IPS-18c (cell line): ENCODE results near the gene SLC14A1.

ENCODE experiments used
- H3K4me3 ChIP-seq: 2 replicates; pipeline ENCODE4 v1.7.0; 2013; ENCODE audit warnings: low read depth, mild to moderate bottlenecking, low read length, moderate library complexity; ENCODE audit not compliant: insufficient read depth
- H3K9me3 ChIP-seq: one replicate; pipeline ENCODE4 v1.6.1; 2013; ENCODE audit warnings: mild to moderate bottlenecking, low read length, moderate library complexity; ENCODE audit not compliant: control insufficient read depth, insufficient read depth

The SLC14A1 gene

DNA sequence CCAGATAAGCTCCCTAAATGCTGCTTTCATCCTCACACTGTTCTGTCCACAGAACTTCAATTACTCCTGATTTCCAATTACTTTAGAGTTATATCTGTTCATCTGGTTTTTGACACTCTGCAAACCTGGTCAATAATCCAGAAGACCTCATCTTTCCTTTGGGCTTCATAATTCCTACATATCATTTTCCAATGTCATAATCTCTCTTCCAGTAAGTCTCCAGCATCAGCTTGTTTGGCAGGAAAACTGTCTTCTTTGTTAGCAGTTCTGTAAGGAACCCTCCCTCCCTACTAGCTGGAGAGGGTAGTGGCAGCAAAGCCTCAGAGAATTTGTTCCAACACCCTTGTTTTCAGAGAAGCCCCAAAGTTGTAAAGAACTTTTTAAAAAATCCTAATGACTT, 11.9 kb upstream of the SLC14A1 start:
- Histone ChIP-seq H3K9me3 (peaks cover 2% of the 10 kb centered on the region), H3K4me3 (no peak overlapping the region)

DNA sequence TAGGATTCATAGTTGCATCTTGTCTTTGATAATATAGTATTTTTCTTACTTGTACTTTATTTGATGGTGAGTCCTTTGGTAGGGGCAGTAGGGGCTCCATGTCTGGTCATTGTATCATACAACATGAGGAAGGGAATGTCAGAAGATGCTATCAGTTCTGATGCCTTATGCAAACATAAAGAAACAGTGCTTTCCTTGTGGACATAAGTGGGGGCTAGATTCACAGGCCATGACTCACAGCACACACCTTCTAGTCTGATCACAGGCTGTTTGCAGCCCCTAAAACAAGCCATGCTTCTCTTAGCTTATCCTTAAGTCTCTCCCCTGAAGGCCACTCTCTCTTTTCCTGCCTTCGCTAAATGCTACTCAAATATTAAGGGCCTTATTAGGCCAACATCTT, 10.7 kb upstream of the SLC14A1 start:
- H3K4me3 ChIP-seq: no peak overlapping the region
- H3K9me3 ChIP-seq: peaks cover 2% of the 10 kb centered on the region

DNA sequence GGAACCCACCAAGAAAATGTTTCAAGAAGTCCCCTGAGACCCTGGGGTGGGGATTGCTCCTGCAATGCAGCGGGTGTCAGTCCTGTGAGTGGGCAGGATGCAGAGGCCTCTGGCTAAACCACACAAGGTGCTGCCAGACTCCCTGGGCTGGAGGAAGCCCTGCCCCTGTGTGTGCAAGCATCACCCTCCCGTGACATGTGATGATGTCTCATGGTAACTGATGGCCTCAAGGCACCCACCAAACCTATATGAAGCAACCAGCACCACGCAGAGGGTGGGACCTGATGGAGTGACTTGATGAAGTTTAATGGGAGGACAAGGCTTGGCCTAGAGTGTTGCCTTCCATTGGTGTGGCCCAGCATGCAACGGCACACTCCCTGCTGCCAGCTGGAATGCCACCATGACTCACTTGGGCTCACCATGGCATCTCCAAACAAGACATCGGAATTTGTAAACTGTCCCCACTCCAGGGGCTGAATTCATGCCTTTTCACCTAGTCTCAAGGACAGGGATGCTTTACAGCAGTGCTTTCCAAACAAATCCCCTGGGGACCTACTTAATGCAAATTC, 8.7 kb upstream of the SLC14A1 start:
- H3K9me3 ChIP-seq: peaks cover under 1% of the 10 kb centered on the region
- no peak overlapping the region for H3K4me3 ChIP-seq

DNA sequence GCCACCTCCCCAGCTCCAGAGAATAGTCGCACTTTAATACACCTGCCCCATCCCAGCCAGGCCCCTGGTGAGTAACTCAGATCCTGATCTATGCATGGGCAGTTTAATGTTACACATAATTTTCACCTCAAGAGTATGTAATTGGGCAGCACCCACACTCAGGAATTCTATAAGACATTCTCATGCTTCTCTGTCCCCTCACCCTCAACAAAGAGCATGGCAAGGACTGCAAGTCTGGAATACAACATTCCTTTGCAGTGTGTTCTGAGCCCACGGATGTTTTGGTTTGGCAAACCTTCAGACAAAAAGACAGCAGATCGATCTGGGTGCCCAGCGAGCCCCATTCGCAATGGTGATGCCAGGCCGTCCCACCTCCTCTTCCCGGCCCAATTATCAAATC, 4.9 kb upstream of the SLC14A1 start:
- Histone ChIP-seq H3K4me3 (no peak overlapping the region), H3K9me3 (no peaks in the 10 kb centered on the region)

DNA sequence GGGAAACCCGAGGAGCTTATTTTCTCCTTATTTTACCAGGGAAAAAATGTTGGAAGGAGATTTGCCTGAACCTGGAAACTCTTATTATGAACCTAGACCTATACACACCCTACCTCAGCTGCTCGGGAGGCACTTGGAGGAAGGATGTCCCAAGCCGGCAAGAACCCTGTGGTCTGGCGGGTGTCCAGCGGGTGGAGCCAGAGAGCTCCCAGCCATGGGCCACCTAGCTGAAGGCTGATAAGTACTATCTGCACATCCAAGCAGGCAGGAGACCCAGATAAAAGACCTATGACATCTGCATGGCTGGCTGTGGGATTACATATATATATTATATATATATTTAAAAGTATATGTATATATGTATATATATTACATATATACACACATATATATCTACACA, 1.1 kb upstream of the SLC14A1 start:
- Histone ChIP-seq H3K4me3 (no peak overlapping the region), H3K9me3 (peaks cover 2% of the 10 kb centered on the region)

DNA sequence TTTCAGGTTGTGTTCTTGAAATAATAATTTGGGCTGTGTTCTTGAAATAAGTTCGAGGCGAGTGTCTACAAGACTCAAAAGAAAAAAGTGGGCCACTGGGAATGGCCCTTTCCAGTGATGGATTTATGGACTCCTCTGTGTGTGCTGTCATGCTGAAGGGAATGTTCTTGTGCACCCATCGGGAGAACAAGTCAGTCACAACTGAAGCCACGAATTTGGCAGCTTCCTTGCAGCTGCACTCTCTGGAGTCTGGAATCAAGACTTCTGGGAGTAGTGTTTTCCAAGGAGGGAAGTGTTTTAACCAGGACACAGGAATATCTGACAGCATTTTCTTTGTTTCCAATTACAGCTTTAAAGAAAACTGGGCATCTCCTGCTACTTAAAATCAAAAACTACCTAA, 620 bp downstream of the SLC14A1 start:
- H3K4me3 ChIP-seq: no peak overlapping the region
- H3K9me3 ChIP-seq: peaks cover 2% of the 10 kb centered on the region

DNA sequence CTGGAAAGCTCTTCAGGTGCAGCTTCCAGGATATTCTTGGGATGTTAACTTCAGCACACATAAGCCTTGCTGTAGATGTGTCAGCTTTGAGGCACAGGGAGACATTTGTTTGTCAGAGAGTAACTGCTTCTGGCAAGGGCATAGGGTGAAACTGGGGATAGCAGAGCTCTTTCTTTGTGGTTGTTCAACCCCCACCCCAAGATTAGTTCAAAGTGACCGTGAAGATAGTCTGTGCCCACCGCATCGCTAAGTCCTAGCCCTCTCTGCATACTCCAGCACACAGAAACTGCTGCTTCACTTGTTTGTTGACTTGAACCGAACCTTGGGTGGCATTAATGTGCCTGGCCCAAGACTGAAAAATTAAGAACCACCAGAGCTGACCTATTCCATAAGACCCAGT, 1.4 kb downstream of the SLC14A1 start:
- no peak overlapping the region for H3K4me3 ChIP-seq

DNA sequence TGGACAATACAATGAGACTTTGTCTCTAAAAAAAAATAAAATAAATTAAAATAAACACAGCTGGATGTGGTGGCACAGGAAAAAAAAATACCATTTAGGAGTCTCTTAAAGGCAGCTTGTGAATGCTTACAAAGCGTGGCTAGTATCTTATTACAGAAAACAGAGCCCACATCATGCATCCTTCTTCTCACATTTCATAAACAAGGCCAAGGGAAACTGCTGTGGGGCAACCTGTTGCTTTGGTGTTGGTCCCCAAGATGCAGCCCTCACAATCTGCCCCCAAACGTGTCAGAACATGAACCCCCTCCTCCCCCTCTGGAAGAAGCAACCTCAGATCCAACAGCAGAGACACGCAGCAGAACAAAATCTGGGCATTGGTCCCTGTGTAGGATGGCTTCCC, 2.6 kb downstream of the SLC14A1 start:
- Histone ChIP-seq H3K9me3 (peaks cover 2% of the 10 kb centered on the region), H3K4me3 (no peak overlapping the region)

More for the DNA sequence above, 1.4 kb downstream of the SLC14A1 start:
- peaks cover 2% of the 10 kb centered on the region for H3K9me3 ChIP-seq

DNA sequence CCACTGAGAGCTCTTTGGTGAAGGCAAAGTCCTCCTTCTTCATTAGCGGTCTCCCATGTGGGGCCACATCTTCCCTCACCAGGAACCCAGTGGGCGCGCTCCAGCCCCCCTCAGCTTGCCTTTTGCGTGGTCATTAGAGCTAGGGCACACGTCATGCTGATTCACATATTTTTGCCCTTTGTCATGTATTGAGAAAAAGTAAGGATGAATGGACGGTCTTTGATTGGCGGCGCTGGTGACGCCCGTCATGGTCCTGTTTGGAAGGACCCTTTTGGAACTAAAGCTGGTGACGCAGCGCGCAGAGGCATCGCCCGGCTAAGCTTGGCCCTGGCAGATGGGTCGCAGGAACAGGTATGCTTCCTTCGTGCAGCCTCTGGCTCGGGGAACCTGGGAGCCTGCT, 3.1 kb downstream of the SLC14A1 start:
- Histone ChIP-seq H3K4me3 (no peak overlapping the region), H3K9me3 (peaks cover 2% of the 10 kb centered on the region)

DNA sequence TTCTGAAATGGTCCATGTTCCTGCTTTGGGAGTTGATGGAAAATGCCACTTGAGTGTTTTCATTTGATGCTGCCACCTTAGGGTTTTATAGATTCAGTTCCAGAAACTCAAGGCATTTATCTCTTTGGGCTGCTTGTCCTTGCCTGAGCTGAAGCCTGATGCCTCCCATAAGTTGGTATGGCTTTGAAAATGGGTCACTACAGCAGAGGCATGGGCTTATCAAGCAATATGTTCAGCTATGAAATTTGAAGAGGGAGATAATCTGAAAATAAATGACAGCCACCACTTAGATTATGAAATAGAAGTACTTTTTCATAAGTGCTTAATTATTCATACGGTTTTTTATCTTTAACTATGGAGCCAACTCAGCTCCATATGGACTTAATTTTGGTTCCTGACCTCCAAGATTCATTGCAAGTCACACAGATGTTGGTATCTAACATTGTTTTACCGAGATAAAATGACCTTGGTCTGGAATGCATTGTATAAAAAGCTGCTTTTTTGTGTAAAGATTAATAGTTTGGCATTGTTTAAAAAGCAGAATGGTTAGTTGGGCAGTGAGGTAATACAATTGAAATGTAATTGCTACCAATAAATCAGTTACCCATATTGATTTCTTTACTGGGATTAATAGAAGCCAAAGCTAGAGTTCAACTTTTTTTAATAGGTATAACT, 4.5 kb downstream of the SLC14A1 start:
- H3K4me3 ChIP-seq: no peak overlapping the region
- H3K9me3 ChIP-seq: peaks cover 2% of the 10 kb centered on the region

DNA sequence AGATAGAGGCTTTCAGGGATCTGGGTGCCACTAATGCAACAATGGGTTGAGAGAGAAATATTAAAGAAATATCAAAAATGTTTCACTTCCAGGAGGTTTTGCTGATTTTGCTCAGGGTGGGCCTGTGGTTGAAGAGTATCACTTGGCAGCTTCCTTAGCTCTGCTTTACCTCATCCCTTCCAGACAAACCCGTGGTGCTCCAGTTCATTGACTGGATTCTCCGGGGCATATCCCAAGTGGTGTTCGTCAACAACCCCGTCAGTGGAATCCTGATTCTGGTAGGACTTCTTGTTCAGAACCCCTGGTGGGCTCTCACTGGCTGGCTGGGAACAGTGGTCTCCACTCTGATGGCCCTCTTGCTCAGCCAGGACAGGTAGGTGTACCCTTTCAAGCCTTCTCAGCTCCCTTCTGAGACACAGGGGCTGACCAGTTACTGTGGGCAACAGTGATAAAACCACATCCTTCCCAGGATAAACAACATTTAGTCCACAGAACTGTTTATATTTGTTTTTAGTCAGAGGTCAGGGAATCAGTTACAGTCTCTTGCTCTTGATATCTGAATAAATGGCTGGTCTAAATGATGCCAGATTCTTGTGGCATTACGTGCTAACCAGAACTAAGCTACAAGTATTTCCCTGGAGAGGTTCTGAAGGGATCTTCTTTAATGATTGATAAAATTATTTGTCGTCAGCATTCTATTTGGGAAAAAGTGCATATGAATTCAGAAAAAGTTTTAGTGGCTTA, 7.0 kb downstream of the SLC14A1 start:
- H3K9me3 ChIP-seq: peaks cover 2% of the 10 kb centered on the region

DNA sequence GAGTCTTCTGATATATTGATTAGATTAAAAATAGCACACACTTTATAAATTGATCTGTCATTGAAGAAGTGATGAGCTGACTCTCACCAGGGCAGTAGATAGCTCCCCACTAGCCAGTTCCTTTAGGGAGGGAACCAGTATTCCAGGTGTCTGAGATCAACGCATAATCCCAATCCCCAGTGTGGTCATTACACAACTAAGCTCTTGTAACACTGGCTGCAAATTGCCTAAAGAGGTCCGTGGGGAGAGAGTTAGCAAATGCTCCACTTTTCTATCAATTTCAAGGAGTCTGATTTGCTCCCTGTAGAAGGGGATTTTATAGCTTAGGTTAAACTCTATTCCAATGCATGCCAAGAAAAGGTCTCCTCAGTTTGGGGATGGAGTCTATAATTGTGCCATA, 7.7 kb downstream of the SLC14A1 start:
- no peak overlapping the region for H3K4me3 ChIP-seq

More for the DNA sequence above, 7.0 kb downstream of the SLC14A1 start:
- H3K4me3 ChIP-seq: no peak overlapping the region

DNA sequence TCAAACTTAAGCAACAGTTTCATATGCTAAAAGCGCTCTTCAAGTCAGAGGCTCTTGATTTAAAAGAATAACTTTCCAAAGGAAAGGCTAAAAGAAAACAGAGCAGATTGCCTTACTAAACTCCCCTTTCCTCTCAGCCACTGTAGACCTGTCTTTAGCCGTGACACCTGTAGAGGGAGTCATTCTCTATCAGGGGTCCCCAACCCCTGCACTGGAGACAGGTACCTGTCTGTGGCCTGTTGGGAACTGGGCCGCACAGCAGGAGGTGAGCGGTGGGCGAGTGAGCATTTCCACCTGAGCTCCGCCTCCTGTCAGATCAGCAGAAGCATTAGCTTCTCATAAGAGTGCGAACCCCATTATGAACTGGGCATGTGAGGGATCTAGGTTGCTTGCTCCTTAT, 9.6 kb downstream of the SLC14A1 start:
- Histone ChIP-seq H3K9me3 (no peaks in the 10 kb centered on the region), H3K4me3 (no peak overlapping the region)

More for the DNA sequence above, 7.7 kb downstream of the SLC14A1 start:
- peaks cover under 1% of the 10 kb centered on the region for H3K9me3 ChIP-seq

DNA sequence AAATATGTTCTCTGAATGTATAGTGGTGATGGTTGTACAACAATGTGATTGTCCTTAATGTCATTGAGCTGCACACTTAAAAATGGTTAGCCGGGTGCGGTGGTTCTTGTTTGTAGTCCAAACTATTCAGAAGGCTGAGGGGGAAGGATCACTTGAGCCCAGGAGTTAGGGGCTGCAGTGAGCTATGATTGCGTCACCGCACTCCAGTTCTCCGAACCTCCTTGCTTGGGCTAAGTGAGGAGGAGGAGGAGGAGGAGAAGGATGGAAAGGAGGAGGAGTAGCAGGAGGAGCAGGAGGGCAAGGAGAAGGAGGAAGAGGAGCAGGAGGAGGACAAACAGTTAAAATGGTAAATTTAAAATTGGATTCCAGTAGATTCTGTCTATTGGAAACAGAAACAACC, 10.5 kb downstream of the SLC14A1 start:
- Histone ChIP-seq H3K9me3 (no peaks in the 10 kb centered on the region), H3K4me3 (no peak overlapping the region)

DNA sequence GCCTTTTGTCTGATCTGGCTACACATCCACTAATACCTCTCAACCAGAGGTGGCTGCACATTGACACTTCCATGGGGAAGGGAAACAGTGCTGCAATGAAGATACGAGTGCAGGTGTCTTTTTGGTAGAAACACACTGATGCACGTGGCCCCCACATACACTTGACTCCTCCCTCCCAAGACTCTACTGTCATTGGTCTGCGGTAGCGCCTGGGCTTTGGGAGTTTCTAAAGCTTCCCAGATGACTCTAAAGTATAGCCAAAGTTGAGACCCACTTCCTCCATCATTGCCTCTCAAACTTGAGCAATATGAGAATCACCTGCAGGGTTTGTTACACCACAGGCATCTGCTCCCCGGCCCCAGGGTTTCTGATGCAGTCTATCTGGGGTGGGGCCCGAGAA, 11.0 kb downstream of the SLC14A1 start:
- Histone ChIP-seq H3K4me3 (no peak overlapping the region), H3K9me3 (no peaks in the 10 kb centered on the region)

DNA sequence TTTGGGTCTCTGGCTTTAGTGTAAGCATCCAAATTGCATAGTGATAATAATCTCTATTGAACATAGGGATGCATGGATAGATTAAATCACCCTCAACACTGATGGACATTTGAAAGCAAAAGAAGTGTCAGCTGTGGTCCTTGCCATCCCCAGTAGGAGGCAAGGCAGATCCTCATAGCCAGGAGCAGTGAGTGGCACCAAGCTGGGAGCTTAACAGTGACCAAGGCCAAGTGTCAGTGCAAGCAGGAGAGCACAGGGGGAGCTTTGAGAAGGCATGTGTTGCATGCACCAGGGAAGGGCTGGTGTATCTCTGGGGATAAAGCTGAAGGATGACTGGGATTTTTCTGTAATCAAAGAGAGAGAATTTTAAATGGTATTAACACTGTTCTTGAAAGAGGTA, 14.7 kb downstream of the SLC14A1 start:
- Histone ChIP-seq H3K9me3 (no peaks in the 10 kb centered on the region), H3K4me3 (no peak overlapping the region)

DNA sequence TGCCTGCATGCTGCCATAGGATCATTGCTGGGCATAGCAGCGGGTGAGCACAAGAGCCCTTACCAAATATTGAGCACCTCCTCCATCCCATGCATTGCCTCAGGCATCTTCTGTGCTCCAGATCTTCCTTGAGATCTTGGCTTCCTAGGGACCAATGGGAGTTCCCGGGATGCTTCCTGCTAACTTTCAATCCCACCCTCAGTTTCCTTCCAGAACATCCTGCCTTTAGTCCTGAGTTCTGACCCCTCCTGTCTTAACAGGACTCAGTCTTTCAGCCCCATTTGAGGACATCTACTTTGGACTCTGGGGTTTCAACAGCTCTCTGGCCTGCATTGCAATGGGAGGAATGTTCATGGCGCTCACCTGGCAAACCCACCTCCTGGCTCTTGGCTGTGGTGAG, 15.3 kb downstream of the SLC14A1 start:
- no peak overlapping the region for H3K4me3 ChIP-seq
- H3K9me3 ChIP-seq: no peaks in the 10 kb centered on the region

DNA sequence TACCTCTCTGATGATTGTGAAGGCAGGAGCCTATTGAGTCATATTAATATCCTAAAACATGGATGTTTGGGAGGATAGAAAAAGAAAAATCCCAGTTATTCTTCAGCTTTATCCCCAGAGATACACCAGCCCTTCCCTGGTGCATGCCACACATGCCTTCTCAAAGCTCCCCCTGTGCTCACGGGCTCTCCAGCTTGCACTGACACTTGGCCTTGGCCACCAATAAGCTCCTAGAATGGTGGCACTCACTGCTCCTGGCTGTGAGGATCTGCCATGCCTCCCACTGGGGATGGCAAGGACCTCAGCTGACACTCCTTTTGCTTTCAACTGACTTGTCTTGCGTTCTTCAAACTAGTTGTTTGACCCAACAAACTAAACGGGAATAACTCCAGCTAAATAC, 15.9 kb downstream of the SLC14A1 start:
- no peak overlapping the region for H3K4me3 ChIP-seq
- no peaks in the 10 kb centered on the region for H3K9me3 ChIP-seq
